Hepatocyte (in vitro differentiated cells): ENCODE measurements around the gene HYAL2. TPM values are rescaled to one million over a fixed set of nuclear protein-coding genes. Genes with fewer than 3 reads are reported as not detected.

ENCODE experiments used
- DNase-seq: peaks from one replicate; pipeline ENCODE4 v3.0.0-alpha.2; 2016; ENCODE audit warnings: low spot score
- H2AFZ ChIP-seq: fragments of 200-600 bp; sonication (generic); 2 replicates; pipeline ENCODE4 v1.6.0; 2016; ENCODE audit warnings: antibody characterized with exemption, mild to moderate bottlenecking
- H3K27ac ChIP-seq: fragments of 200-600 bp; sonication (generic); 2 replicates; pipeline ENCODE4 v1.5.1; 2016; ENCODE audit warnings: mild to moderate bottlenecking
- H3K27me3 ChIP-seq: fragments of 200-600 bp; sonication (generic); 2 replicates; pipeline ENCODE4 v1.6.1; 2016
- H3K36me3 ChIP-seq: fragments of 200-600 bp; sonication (generic); replicated peaks from 2 replicates; pipeline ENCODE4 v1.5.1; 2016; ENCODE audit warnings: low read depth; ENCODE audit not compliant: insufficient read depth
- H3K4me1 ChIP-seq: fragments of 200-600 bp; sonication (generic); 2 replicates; pipeline ENCODE4 v1.5.1; 2016; ENCODE audit warnings: mild to moderate bottlenecking, moderate library complexity; ENCODE audit not compliant: insufficient read depth
- H3K4me2 ChIP-seq: fragments of 200-600 bp; sonication (generic); 2 replicates; pipeline ENCODE4 v1.6.0; 2016
- H3K4me3 ChIP-seq: fragments of 200-600 bp; sonication (generic); 2 replicates; pipeline ENCODE4 v1.5.1; 2016; ENCODE audit warnings: mild to moderate bottlenecking
- H3K79me2 ChIP-seq: fragments of 200-600 bp; sonication (generic); 2 replicates; pipeline ENCODE4 v1.6.0; 2017; ENCODE audit warnings: mild to moderate bottlenecking
- H3K9me2 ChIP-seq: fragments of 200-600 bp; sonication (generic); replicated peaks from 2 replicates; pipeline ENCODE4 v1.6.0; 2017; ENCODE audit warnings: mild to moderate bottlenecking; ENCODE audit not compliant: insufficient read depth
- H3K9me3 ChIP-seq: fragments of 200-600 bp; sonication (generic); 2 replicates; pipeline ENCODE4 v1.5.1; 2016; ENCODE audit warnings: low read depth, mild to moderate bottlenecking
- H4K20me1 ChIP-seq: fragments of 200-600 bp; sonication (generic); 2 replicates; pipeline ENCODE4 v1.6.0; 2016; ENCODE audit warnings: mild to moderate bottlenecking; ENCODE audit not compliant: insufficient read depth, poor library complexity, severe bottlenecking
- EZH2 ChIP-seq: fragments of 200-600 bp; sonication (generic); IDR thresholded peaks from 2 replicates; pipeline ENCODE4 v1.6.1; 2016; ENCODE audit warnings: antibody characterized with exemption, mild to moderate bottlenecking, borderline replicate concordance
- EZH2phosphoT487 ChIP-seq: fragments of 200-600 bp; sonication (generic); IDR thresholded peaks from one replicate; pipeline ENCODE4 v1.6.1; 2018; ENCODE audit warnings: antibody characterized with exemption, mild to moderate bottlenecking, low read depth, moderate library complexity; ENCODE audit not compliant: unreplicated experiment, severe bottlenecking
- whole genome bisulfite sequencing: methylation state at CpG from one replicate; pipeline ENCODE4 v1.1.6; 2016; ENCODE audit warnings: low lambda C conversion rate; ENCODE audit errors: missing lambda C conversion rate; 5-methylcytosine and 5-hydroxymethylcytosine counted together
- polyA plus RNA-seq: library from polyadenylated mRNA; unstranded; fragments of >200 nt; fragmentation: Nextera tagmentation; extraction: Ambion mirVana; gene quantifications from 2 replicates; pipeline ENCODE4 v1.2.1, GENCODE V29; 2016
- total RNA-seq: library from RNA; depleted of rRNA; stranded (reverse); fragments of >200 nt; gene quantifications from 2 replicates; pipeline ENCODE4 v1.2.3, GENCODE V29; 2014
- TF ChIP-seq, protein P1 (sequence below): fragments of 200-600 bp; sonication (generic); IDR thresholded peaks from 2 replicates; pipeline ENCODE4 v1.5.1; 2016; ENCODE audit warnings: antibody characterized with exemption, mild to moderate bottlenecking; ENCODE audit not compliant: poor library complexity

Gene HYAL2
- total and polyA plus RNA-seq, 2 experiments from 2014 or later: 75.4 to 125 TPM

DNA sequence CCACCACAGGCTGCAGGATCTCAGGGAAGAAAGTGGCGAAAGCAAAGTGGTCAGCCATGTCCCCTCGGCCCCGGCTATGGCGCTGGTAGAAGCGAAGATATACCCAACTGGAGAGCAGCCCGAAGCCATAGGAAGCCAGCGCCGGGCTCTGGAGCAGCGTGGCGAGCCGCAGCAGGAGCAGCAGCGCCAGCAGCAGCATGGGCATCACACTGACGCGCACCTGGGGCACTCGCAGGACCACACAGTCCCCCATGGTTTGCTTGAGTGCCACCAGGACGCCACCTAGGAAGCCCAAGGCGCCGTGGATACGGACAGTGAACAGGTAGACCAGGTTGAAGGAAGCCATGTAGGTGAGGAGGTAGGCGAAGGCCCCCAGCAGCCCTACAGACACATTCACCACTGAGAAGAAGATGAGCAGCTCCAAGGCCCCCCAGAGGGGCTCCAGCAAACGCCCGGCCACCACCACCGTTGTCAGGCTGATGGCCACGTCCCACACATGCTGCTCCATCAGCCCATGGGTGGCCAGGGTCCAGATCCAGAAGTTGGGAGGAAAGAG is 35.9 kb upstream of the HYAL2 start:
- DNase-seq: no peak
- 84% methylated on average over 24 of the region's 24 CpGs for WGBS
- Histone ChIP-seq H4K20me1 (peaks cover 38% of the 10 kb centered on the region), H3K9me3 (no peaks in the 10 kb centered on the region), H3K27ac (peak overlapping the region; percentile 82), H3K4me2 (peak overlapping the region; percentile 99), H3K27me3 (no peaks in the 10 kb centered on the region), H2AFZ (no peak overlapping the region), H3K9me2 (no peaks in the 10 kb centered on the region), H3K4me1 (peaks cover 27% of the 10 kb centered on the region), H3K4me3 (peak overlapping the region; percentile 74), H3K79me2 (peaks cover 43% of the 10 kb centered on the region), H3K36me3 (no peaks in the 10 kb centered on the region)
- TF ChIP-seq EZH2phosphoT487 (no peak), EZH2 (no peak)
- TF ChIP-seq, protein P1, sequence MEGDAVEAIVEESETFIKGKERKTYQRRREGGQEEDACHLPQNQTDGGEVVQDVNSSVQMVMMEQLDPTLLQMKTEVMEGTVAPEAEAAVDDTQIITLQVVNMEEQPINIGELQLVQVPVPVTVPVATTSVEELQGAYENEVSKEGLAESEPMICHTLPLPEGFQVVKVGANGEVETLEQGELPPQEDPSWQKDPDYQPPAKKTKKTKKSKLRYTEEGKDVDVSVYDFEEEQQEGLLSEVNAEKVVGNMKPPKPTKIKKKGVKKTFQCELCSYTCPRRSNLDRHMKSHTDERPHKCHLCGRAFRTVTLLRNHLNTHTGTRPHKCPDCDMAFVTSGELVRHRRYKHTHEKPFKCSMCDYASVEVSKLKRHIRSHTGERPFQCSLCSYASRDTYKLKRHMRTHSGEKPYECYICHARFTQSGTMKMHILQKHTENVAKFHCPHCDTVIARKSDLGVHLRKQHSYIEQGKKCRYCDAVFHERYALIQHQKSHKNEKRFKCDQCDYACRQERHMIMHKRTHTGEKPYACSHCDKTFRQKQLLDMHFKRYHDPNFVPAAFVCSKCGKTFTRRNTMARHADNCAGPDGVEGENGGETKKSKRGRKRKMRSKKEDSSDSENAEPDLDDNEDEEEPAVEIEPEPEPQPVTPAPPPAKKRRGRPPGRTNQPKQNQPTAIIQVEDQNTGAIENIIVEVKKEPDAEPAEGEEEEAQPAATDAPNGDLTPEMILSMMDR: no peak

DNA sequence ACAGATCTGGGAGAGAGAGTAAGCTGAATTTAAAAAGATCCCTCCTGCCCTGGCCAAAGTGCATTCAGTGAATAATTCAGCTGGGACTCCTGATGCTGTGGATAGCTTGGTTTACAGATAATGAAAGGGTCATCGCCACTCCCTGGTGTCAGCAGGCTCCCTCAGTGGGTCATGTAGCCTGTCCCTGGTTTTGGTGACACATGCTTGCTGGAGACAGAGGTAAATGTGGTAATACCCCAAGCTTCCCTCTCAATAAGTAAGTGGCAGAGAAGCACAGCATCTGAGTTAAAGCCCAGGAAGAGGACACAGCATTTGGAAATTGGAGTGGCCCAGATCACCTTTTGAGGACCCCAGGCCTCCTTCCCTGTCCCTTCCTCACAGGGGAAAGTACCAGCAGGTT is 34.9 kb upstream of the HYAL2 start:
- Histone ChIP-seq H3K4me3 (peak overlapping the region; percentile 74), H3K36me3 (no peaks in the 10 kb centered on the region), H4K20me1 (peaks cover 38% of the 10 kb centered on the region), H3K9me3 (no peaks in the 10 kb centered on the region), H3K27ac (peak overlapping the region; percentile 16), H3K4me2 (peak overlapping the region; percentile 99), H3K27me3 (no peaks in the 10 kb centered on the region), H3K4me1 (peaks cover 27% of the 10 kb centered on the region), H2AFZ (no peak overlapping the region), H3K9me2 (no peaks in the 10 kb centered on the region), H3K79me2 (peaks cover 43% of the 10 kb centered on the region)
- 76% methylated on average over 1 of the region's 1 CpG for WGBS
- TF ChIP-seq EZH2phosphoT487: no peak
- TF ChIP-seq EZH2: no peak
- TF ChIP-seq, protein P1: no peak
- DNase-seq: no peak

DNA sequence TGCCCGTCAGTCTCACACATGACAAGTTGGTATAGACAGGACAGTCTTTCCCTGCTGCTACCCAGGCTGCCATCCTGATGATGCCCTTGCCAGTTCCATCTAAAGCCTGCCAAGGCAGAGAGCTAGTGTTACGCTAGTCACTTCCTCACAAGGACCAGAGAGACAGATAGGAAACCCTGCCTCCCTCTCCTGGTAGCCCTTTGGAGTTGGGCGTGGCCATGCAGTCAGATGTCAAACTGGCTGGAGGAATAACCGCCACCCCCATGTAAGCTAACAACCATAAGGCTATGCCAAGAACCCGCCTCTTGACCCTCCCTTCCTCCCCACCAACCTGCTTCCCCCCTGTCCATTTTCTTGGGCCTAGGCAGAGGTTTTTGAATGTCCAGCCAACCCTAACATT is 34.0 kb upstream of the HYAL2 start:
- H4K20me1 ChIP-seq: peaks cover 38% of the 10 kb centered on the region
- TF ChIP-seq, protein P1: peak; percentile 1
- TF ChIP-seq EZH2: no peak
- peaks cover 48% of the 10 kb centered on the region for H3K79me2 ChIP-seq
- peak; percentile 51 for DNase-seq
- no peaks in the 10 kb centered on the region for H3K9me3 ChIP-seq
- no peaks in the 10 kb centered on the region for H3K27me3 ChIP-seq
- H3K4me3 ChIP-seq: peak overlapping the region; percentile 74
- no peak overlapping the region for H3K27ac ChIP-seq
- no peaks in the 10 kb centered on the region for H3K9me2 ChIP-seq
- WGBS: 92% methylated on average over 5 of the region's 5 CpGs
- no peaks in the 10 kb centered on the region for H3K36me3 ChIP-seq
- no peak overlapping the region for H2AFZ ChIP-seq
- H3K4me1 ChIP-seq: peaks cover 30% of the 10 kb centered on the region
- peak overlapping the region; percentile 99 for H3K4me2 ChIP-seq
